Coronary artery (tissue), 2 donors: ENCODE results near the gene NIBAN1.
A peak's percentile ranks its signal among the peaks of the same experiment; 100 is the strongest.
"Not testable (repeated sequence)": the region's sequence is repeated elsewhere in the genome, so short reads cannot be mapped to it uniquely, and the experiment has no call there.

Experiments used
- DNase-seq: peaks from one replicate; pipeline ENCODE4 v3.0.0-alpha.2; 2017; ENCODE audit warnings: low spot score
- H3K27ac ChIP-seq, 2 donors: fragments of 200-600 bp; sonication (generic); one replicate each; pipeline ENCODE4 v1.5.1; 2016 to 2019
- H3K4me3 ChIP-seq: fragments of 200-600 bp; sonication (generic); 2 replicates; pipeline ENCODE4 v1.5.1; 2016; ENCODE audit warnings: mild to moderate bottlenecking, moderate library complexity
- TF ChIP-seq, protein P1 (sequence below): fragments of 200-600 bp; sonication (generic); IDR thresholded peaks from one replicate; pipeline ENCODE4 v1.5.1; 2019; ENCODE audit warnings: antibody characterized with exemption

NIBAN1 gene

DNA sequence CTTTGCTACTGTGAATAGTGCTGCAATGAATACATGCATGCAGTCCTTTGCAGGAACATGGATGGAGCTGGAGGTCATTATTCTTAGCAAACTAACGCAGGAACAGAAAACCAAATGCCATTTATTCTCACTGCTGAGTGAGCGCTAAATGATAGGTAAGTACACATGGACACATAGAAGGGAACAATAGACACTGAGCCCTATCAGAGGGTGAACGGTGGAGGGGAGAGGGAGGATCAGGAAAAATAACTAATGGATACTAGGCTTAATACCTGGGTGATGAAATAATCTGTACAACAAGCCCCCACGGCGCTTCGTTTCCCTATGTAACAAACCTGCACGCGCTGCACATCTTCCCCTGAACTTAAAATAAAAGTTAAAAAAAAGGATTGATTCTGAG is 8.9 kb downstream of the NIBAN1 start:
- no peak for DNase-seq
- H3K27ac ChIP-seq: no peak overlapping the region
- H3K4me3 ChIP-seq: no peak overlapping the region
- TF ChIP-seq, protein P1, sequence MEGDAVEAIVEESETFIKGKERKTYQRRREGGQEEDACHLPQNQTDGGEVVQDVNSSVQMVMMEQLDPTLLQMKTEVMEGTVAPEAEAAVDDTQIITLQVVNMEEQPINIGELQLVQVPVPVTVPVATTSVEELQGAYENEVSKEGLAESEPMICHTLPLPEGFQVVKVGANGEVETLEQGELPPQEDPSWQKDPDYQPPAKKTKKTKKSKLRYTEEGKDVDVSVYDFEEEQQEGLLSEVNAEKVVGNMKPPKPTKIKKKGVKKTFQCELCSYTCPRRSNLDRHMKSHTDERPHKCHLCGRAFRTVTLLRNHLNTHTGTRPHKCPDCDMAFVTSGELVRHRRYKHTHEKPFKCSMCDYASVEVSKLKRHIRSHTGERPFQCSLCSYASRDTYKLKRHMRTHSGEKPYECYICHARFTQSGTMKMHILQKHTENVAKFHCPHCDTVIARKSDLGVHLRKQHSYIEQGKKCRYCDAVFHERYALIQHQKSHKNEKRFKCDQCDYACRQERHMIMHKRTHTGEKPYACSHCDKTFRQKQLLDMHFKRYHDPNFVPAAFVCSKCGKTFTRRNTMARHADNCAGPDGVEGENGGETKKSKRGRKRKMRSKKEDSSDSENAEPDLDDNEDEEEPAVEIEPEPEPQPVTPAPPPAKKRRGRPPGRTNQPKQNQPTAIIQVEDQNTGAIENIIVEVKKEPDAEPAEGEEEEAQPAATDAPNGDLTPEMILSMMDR: no peak

DNA sequence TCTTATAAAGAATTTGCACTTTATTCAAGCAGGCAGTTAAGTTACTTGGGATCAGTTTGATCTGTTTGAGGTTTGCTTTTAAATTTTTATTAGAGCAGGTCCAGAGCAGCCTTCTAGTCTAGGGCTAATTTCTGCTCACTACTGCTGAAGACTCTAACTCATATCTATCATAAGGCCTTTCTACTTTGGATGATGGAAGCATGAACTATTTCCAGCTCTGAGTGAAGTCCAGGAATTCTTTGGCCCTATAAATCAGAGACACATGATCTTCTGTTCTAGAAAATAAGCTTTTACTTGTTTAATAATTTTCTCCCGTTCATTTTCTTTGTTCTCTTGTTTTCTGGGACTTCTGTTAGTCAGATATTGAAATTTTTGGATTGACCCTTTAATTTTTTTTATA is 14.7 kb downstream of the NIBAN1 start:
- TF ChIP-seq, protein P1: no peak
- no peak for DNase-seq
- peak overlapping the region; percentile 51 to 64 for H3K27ac ChIP-seq
- H3K4me3 ChIP-seq: no peak overlapping the region

DNA sequence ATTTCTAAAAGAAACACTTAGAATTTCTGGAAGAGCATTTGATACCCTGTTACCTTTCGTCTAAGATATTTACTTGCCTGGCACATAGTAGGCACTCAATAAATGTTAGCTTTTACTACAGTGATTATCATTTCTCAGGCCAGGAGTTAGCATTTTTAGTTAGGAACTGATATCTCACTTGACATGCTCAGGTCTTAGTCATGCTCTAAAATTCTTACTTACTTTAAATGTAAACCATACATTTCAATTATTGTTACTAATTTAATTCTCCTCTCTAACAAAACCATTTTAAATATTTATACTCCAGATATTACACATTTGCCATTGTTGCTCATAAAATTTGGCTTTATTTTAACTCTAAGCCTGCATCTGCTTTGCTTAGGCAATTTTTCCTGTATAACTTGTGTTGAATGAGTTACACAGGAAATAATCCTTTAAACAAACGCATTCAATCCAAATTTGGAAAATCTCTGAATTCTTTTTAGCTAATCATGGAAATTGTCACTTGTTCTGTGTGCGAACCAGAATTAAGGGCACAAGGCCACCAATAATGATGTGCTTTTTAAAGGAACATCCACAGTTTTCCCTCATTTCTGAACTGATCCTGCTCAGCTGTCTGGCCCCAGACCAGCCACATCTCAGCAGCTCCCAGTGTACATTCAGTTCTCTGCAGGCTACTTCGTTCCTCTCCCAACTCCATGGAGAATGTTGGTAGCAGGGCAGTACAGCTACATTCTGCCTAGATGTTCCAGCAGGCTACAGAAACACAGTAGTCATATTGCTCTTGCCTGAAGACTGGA is 15.6 kb downstream of the NIBAN1 start:
- TF ChIP-seq, protein P1: no peak
- Histone ChIP-seq H3K4me3 (peak overlapping the region; percentile 9), H3K27ac (peak overlapping the region; percentile 51 to 64)
- DNase-seq: no peak

DNA sequence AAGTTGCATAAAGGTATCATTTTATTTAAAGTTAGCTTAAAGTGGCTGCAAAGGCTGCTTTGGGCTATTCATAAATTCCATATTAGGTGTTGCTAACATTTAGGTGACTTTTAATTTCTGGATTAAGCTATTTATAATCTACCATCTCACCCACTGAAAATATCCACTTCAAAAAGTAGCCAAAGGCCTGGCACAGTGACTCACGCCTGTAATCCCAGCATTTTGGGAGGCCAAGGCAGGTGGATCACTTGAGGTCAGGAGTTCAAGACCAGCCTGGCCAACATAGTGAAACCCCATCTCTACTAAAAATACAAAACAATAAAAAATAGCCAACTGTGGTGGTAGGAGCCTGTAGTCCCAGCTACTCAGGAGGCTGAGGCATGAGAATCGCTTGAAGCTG is 16.4 kb downstream of the NIBAN1 start:
- not testable (repeated sequence) for H3K4me3 ChIP-seq, DNase-seq
- H3K27ac ChIP-seq: peak overlapping the region; percentile 51 to 64

DNA sequence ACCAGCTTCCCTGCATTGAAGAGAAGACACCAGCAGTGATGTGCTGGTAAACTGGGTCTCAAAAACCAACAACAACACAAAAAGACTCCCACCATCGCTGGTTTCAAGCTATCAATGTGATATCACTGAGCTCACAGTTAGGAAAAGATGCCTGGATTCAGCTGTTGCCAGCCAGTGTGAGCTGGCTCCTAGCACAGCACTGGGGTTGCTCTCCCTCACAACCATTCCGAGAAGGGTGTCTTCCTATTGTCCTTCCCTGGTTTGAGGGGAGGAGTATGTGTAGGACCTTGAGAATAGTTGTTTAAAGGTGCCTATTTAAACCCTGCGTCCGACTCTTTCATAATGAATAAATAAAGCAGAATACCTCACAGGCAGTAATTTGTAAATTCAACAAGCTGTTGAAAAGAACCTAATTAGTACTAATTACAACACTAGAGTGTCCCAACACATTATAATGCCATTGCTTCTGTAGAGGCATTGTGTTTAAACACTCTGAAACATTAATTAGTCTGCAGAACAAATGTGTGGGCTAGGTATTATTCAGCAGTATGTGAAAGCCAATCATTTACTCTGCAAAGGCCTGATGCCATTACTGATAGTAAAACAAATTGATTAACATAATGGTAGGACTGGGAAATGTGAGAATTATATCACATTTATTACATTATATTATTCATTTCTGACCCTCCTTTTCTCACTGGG is 17.2 kb downstream of the NIBAN1 start:
- TF ChIP-seq, protein P1: no peak
- Histone ChIP-seq H3K4me3 (no peak overlapping the region), H3K27ac (peak overlapping the region in 1 of 2 donors; percentile 17)
- no peak for DNase-seq

DNA sequence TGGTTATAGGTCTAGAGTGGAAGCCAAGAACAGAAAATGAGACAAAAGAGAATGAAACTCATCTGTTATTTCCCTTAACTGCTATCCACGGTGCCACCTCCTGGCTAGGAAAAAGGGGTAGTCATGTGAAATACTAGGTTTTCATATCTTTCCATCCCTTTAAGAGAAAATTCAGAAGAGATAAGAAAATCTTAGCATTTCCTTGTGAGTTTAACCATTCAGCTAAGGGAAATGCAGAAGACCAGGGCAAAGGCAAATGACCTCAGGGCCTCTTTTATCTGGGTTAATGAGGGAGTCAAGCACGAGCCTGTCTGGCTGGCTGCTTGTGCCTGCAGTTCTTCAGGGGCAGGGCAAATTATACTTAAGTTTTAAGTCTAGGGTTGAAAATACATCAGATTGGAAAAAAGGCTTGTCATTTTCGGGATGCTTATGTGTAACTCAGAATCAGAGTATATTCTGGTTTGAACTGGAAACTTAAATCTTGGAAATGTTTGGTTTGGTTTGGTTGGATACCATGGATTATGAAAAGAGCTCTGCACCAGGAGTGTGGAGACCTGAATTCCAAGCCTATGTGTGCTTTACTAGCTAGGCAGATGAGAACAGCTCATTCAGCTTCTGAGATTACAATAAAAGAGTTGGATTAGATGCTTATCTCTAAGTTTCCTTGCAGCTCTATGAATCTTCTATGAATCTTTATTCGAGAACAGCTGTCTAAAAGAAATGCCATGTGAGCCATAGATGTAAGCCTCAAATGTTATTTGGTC is 19.9 kb downstream of the NIBAN1 start:
- Histone ChIP-seq H3K4me3 (peak overlapping the region; percentile 11), H3K27ac (peak overlapping the region; percentile 29 to 48)
- no peak for DNase-seq
- TF ChIP-seq, protein P1: no peak

DNA sequence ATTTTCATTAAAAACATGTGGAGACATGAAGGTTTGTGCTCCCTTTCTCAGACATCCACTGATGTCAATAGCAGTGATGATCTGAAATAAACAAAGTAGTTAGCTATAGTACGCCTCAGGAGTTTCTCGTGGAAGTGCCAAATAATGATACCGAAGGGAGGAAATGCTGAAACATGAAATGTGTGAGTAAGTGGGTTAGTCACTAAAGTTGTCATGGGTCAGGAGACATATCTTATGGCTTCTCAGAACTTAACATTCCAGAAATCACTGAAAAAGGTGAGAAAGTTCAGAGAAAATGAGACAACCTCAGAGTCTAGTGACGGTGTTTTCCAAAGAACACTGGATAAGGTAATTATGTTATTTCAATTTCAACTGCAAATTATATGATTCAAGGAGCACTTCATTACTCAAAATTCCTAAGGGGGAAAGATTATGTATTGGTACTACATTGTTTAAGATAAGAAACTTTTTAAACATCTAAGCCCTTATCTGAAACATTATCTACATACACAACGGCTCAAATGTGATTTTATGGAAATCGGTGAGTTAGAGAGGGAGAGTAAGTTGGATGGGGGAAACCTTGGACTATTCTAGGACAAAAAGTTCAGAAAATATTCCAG is 20.6 kb downstream of the NIBAN1 start:
- Histone ChIP-seq H3K4me3 (peak overlapping the region; percentile 11), H3K27ac (peak overlapping the region; percentile 29 to 48)
- TF ChIP-seq, protein P1: no peak
- DNase-seq: no peak
